Gastroesophageal sphincter (tissue), 4 donors: ENCODE data around the gene B4GALT1. TPM values are rescaled to one million over a fixed set of nuclear protein-coding genes. Genes with fewer than 3 reads are reported as not detected.

Experiments used
- ATAC-seq: fragments of 150-250 bp; one replicate; pipeline ENCODE4 v1.9.1; 2016; ENCODE audit warnings: mild to moderate bottlenecking, moderate library complexity
- H3K27ac ChIP-seq, 4 donors: fragments of 200-600 bp; sonication (generic) in 3 of 4; 1 replicate in 3 of 4; 2 replicates in 1 of 4; pipeline ENCODE4 v1.5.1; 2016 to 2019
- H3K27me3 ChIP-seq: fragments of 200-600 bp; sonication (generic); one replicate; pipeline ENCODE4 v1.5.1; 2019
- H3K36me3 ChIP-seq, 2 donors: fragments of 200-600 bp; sonication (generic); one replicate each; pipeline ENCODE4 v1.5.1; 2019; ENCODE audit warnings: control low read depth in 1 of 2
- H3K4me1 ChIP-seq, 3 donors: fragments of 200-600 bp; sonication (generic); 1 replicate in 2 of 3; 2 replicates in 1 of 3; pipeline ENCODE4 v1.5.1; 2016 to 2019; ENCODE audit warnings: control low read depth in 2 of 3
- H3K4me3 ChIP-seq, 2 donors: fragments of 200-600 bp; sonication (generic); one replicate each; pipeline ENCODE4 v1.5.1; 2019; ENCODE audit warnings: mild to moderate bottlenecking in 1 of 2, moderate library complexity in 1 of 2
- H3K9me3 ChIP-seq, 3 donors: fragments of 200-600 bp; sonication (generic); one replicate each; pipeline ENCODE4 v1.5.1; 2017 to 2019; ENCODE audit warnings: control low read depth in 2 of 3
- EP300 ChIP-seq: sonication (generic); formaldehyde crosslinking; IDR thresholded peaks from one replicate; pipeline ENCODE4 v1.6.1; 2017; ENCODE audit warnings: antibody characterized with exemption, mild to moderate bottlenecking
- POLR2A ChIP-seq, 2 donors: fragments of 450-650 bp; IDR thresholded peaks; one replicate each; pipeline ENCODE4 v1.6.1; 2017; ENCODE audit warnings: antibody characterized with exemption in 2 of 2, mild to moderate bottlenecking in 2 of 2, moderate library complexity in 1 of 2
- POLR2AphosphoS5 ChIP-seq: sonication (generic); formaldehyde crosslinking; IDR thresholded peaks from one replicate; pipeline ENCODE4 v1.6.1; 2017; ENCODE audit warnings: antibody characterized with exemption
- whole genome bisulfite sequencing, 2 donors: methylation state at CpG; one replicate each; pipeline ENCODE4 v1.1.5; 2018; ENCODE audit warnings: low coverage in 1 of 2; 5-methylcytosine and 5-hydroxymethylcytosine counted together
- total RNA-seq, 4 donors: library from RNA; depleted of rRNA; stranded (reverse); fragments of >200 nt; gene quantifications; one replicate each; pipeline ENCODE4 v1.1.0, GENCODE V29; 2016
- TF ChIP-seq, protein P1 (sequence below), 4 experiments: fragments of 200-600 bp in 2 of 4; fragments of 450-650 bp in 2 of 4; sonication (generic) in 1 of 4; IDR thresholded peaks; one replicate each; pipeline ENCODE4 v1.5.1; 2017 to 2019; ENCODE audit warnings: antibody characterized with exemption in 4 of 4, mild to moderate bottlenecking in 2 of 4, moderate library complexity in 2 of 4

The B4GALT1 gene
- total RNA-seq, 4 donors from 2014 or later, result 22.9 to 43.3 (median 31.0) TPM

GRCh38 chr9:33109850-33110595, 57.1 kb downstream of the B4GALT1 start:
- ATAC-seq, result no peak
- no peak overlapping the region for H3K4me3 ChIP-seq
- H3K36me3 ChIP-seq, result peaks cover 0 to 52% of the 10 kb centered on the region in 2 donors
- WGBS, 2 donors, result 73 to 90% methylated on average over 1 of the region's 1 CpG
- H3K27ac ChIP-seq, result no peak overlapping the region
- H3K4me1 ChIP-seq, result peaks cover 0 to 19% (median 8%) of the 10 kb centered on the region in 3 donors
- no peaks in the 10 kb centered on the region for H3K9me3 ChIP-seq
- TF ChIP-seq POLR2A (IDR thresholded peaks at IDR 0.05) (no peak), EP300 (no peak), POLR2AphosphoS5 (no peak)
- TF ChIP-seq, protein P1, sequence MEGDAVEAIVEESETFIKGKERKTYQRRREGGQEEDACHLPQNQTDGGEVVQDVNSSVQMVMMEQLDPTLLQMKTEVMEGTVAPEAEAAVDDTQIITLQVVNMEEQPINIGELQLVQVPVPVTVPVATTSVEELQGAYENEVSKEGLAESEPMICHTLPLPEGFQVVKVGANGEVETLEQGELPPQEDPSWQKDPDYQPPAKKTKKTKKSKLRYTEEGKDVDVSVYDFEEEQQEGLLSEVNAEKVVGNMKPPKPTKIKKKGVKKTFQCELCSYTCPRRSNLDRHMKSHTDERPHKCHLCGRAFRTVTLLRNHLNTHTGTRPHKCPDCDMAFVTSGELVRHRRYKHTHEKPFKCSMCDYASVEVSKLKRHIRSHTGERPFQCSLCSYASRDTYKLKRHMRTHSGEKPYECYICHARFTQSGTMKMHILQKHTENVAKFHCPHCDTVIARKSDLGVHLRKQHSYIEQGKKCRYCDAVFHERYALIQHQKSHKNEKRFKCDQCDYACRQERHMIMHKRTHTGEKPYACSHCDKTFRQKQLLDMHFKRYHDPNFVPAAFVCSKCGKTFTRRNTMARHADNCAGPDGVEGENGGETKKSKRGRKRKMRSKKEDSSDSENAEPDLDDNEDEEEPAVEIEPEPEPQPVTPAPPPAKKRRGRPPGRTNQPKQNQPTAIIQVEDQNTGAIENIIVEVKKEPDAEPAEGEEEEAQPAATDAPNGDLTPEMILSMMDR (IDR thresholded peaks at IDR 0.05), result no peak
- H3K27me3 ChIP-seq, result no peaks in the 10 kb centered on the region

DNA sequence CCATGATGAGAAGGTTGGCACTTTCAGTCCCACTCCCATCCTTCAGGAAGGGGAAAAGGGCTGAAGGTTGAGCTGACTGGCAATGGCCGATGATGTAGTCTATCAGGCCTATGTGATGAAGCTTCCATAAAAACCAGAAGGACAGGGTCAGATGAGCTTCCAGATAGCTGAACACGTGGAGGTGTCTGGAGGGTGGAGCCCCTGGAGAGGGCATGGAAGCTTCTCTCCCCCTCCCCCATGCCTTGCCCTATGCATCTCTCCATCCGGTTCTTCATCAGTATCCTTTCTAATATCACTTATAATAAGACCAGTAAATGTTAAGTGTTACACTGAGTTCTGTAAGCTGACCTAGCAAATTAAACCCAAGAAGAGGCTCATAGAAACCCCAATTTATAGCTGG, 58.0 kb downstream of the B4GALT1 start:
- Histone ChIP-seq H3K27me3 (no peaks in the 10 kb centered on the region), H3K4me1 (peaks cover 0 to 19% (median 8%) of the 10 kb centered on the region in 3 donors), H3K9me3 (no peaks in the 10 kb centered on the region), H3K4me3 (no peak overlapping the region), H3K36me3 (peaks cover 0 to 43% of the 10 kb centered on the region in 2 donors), H3K27ac (no peak overlapping the region)
- 33 to 64% methylated on average over 2 of the region's 3 CpGs for WGBS, 2 donors
- TF ChIP-seq, protein P1 (IDR thresholded peaks at IDR 0.05), result no peak
- TF ChIP-seq EP300 (no peak), POLR2AphosphoS5 (no peak), POLR2A (IDR thresholded peaks at IDR 0.05) (no peak)
- ATAC-seq, result no peak

DNA sequence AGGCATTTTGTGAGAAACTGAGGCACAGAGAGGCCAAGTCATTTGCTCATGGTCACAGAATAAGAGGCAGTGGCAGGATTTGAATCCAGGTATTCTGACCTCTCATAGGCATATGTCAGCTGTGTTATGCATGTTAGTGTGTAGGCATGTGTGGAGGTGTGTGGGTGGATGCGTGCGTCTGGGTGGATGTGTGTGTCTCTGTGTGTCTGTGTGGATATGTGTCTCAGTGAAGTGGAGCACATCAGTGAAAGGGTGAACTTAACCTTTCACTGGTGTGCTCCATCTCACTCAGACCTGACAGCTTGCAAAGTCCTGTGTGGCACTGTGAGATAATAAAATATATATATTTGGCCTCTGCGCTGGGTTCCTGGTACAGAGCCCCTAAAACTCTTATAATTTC, 58.7 kb downstream of the B4GALT1 start:
- Histone ChIP-seq H3K27ac (no peak overlapping the region), H3K9me3 (no peaks in the 10 kb centered on the region), H3K4me1 (peaks cover 0 to 19% (median 8%) of the 10 kb centered on the region in 3 donors), H3K27me3 (no peaks in the 10 kb centered on the region), H3K4me3 (no peak overlapping the region), H3K36me3 (peaks cover 0 to 36% of the 10 kb centered on the region in 2 donors)
- no peak for TF ChIP-seq EP300
- no peak for TF ChIP-seq POLR2A (IDR thresholded peaks at IDR 0.05)
- no peak for TF ChIP-seq POLR2AphosphoS5
- TF ChIP-seq, protein P1 (IDR thresholded peaks at IDR 0.05), result no peak
- no peak for ATAC-seq
- WGBS, 2 donors, result 75 to 83% methylated on average over 1 to 2 of the region's 3 CpGs

DNA sequence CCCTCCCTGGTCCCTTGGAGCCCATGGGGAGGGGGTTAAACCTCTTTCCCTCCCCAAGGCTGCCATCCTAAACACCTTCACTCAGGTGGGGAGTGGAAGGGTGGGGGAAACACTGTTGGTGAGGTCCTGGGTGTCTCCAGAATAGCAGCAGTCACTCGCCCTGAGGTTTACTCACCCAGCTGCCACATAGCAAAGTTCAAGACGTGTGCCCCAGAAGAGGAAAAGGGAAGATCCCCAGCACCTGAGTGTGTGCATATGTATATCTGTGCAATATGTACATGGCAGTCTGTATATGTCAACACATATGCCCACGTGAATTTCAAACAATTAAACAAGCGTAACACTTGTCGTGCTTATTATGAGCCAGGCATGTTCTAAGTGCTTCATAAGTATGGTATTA, 59.4 kb downstream of the B4GALT1 start:
- no peaks in the 10 kb centered on the region for H3K27me3 ChIP-seq
- ATAC-seq, result no peak
- H3K36me3 ChIP-seq, result peaks cover 0 to 29% of the 10 kb centered on the region in 2 donors
- H3K4me1 ChIP-seq, result peaks cover 0 to 19% (median 8%) of the 10 kb centered on the region in 3 donors
- peak overlapping the region in 3 of 4 donors; percentile 54 to 74 (median 70) for H3K27ac ChIP-seq
- no peak overlapping the region for H3K4me3 ChIP-seq
- no peaks in the 10 kb centered on the region for H3K9me3 ChIP-seq
- no peak for TF ChIP-seq POLR2A (IDR thresholded peaks at IDR 0.05)
- no peak for TF ChIP-seq EP300
- TF ChIP-seq POLR2AphosphoS5, result no peak
- TF ChIP-seq, protein P1 (IDR thresholded peaks at IDR 0.05), result no peak
- 55 to 64% methylated on average over 4 of the region's 5 CpGs for WGBS, 2 donors
